K562 (cell line): Measurements from ENCODE around the gene CERS1. TPM values are rescaled to one million over a fixed set of nuclear protein-coding genes. Genes with fewer than 3 reads are reported as not detected.

ENCODE experiments used
- ARID3A ChIP-seq: IDR thresholded peaks from 2 replicates; pipeline ENCODE4 v1.6.1; 2012; ENCODE audit warnings: low read depth, low read length, improper control_type of control experiment, borderline replicate concordance
- E2F6 ChIP-seq, 2 experiments: IDR thresholded peaks; 2 replicates each; pipeline ENCODE4 v1.6.1; 2011; ENCODE audit warnings: borderline replicate concordance in 1 of 2, control low read depth in 1 of 2, low read depth in 1 of 2, low read length in 1 of 2, mild to moderate bottlenecking in 1 of 2, mixed read lengths in 1 of 2, moderate library complexity in 1 of 2; ENCODE audit not compliant: insufficient read depth in 1 of 2, insufficient read length in 1 of 2, poor library complexity in 1 of 2, severe bottlenecking in 1 of 2; ENCODE audit errors: extremely low read depth in 1 of 2
- EGR1 ChIP-seq: fragments of 450-650 bp; conservative IDR thresholded peaks from 2 replicates; pipeline ENCODE4 v1.6.1; 2017; ENCODE audit warnings: mild to moderate bottlenecking
- KDM2B ChIP-seq: fragments of 250-450 bp; sonication (Bioruptor Pico); IDR thresholded peaks from 2 replicates; pipeline ENCODE4 v1.8.0; 2021; ENCODE audit warnings: mild to moderate bottlenecking, moderate library complexity
- NONO ChIP-seq, 2 experiments: fragments of 200-400 bp in 1 of 2; fragments of 450-650 bp in 1 of 2; formaldehyde crosslinking in 1 of 2; IDR thresholded peaks; 2 replicates each; pipeline ENCODE4 v1.6.1; 2017; ENCODE audit warnings: low read depth in 2 of 2, mild to moderate bottlenecking in 2 of 2, moderate library complexity in 2 of 2, low read length in 1 of 2
- RB1 ChIP-seq: fragments of 450-650 bp; IDR thresholded peaks from 2 replicates; pipeline ENCODE4 v1.6.1; 2017; ENCODE audit warnings: low read depth, mild to moderate bottlenecking
- SMAD4 ChIP-seq: fragments of 250-450 bp; sonication (Bioruptor Pico); conservative IDR thresholded peaks from 2 replicates; pipeline ENCODE4 v1.8.0; 2021; ENCODE audit warnings: inconsistent platforms, mild to moderate bottlenecking, moderate library complexity
- ZFX ChIP-seq: sonication (generic); formaldehyde crosslinking; IDR thresholded peaks from 2 replicates; pipeline ENCODE4 v1.8.0; 2022; ENCODE audit warnings: mild to moderate bottlenecking, missing genetic modification reagents, moderate library complexity
- ZNF121 ChIP-seq: sonication (generic); formaldehyde crosslinking; conservative IDR thresholded peaks from 2 replicates; pipeline ENCODE4 v1.8.0; 2022; ENCODE audit warnings: missing genetic modification reagents
- ZNF507 ChIP-seq: conservative IDR thresholded peaks from 2 replicates; pipeline ENCODE4 v1.6.1; 2017; ENCODE audit warnings: missing genetic modification characterization, missing compliant biosample characterization
- ZNF639 ChIP-seq, 2 experiments: fragments of 200-800 bp in 1 of 2; sonication (Bioruptor generic) in 1 of 2; sonication (generic) in 1 of 2; formaldehyde crosslinking in 1 of 2; IDR thresholded peaks in 1 of 2; conservative IDR thresholded peaks in 1 of 2; 2 replicates each; pipeline versions ENCODE4 v1.5.0 to v1.6.1; 2016 to 2020; ENCODE audit warnings: missing compliant biosample characterization in 1 of 2, missing genetic modification characterization in 1 of 2, missing genetic modification reagents in 1 of 2
- ZNF76 ChIP-seq: fragments of 250-450 bp; sonication (Bioruptor Pico); IDR thresholded peaks from 2 replicates; pipeline ENCODE4 v1.4.0; 2020; ENCODE audit warnings: mild to moderate bottlenecking, moderate library complexity, borderline replicate concordance
- polyA plus RNA-seq, 8 experiments: library from polyadenylated mRNA; depleted of rRNA in 4 of 8; stranded (reverse) in 5 of 8; unstranded in 3 of 8; fragments of >200 nt; fragmentation: Nextera tagmentation in 2 of 8; fragmentation: Illumina TruSeq in 1 of 8; extraction: Ambion mirVana in 2 of 8; extraction: Trizol in 1 of 8; gene quantifications; 2 replicates each; pipeline versions ENCODE4 v1.2.1 to v1.2.3, GENCODE V29; 2011 to 2014; ENCODE audit warnings: inconsistent platforms in 1 of 8, missing spikeins in 1 of 8
- total RNA-seq, 7 experiments: library from RNA; depleted of rRNA in 6 of 7; stranded (reverse); fragments of >200 nt in 6 of 7; fragmentation: Illumina TruSeq in 2 of 7; extraction: Trizol in 2 of 7; gene quantifications; 2 replicates each; pipeline versions ENCODE4 v1.2.1 to v1.2.3, GENCODE V29; 2011 to 2021; ENCODE audit warnings: low replicate concordance in 1 of 7
- TF ChIP-seq, protein P1 (sequence below), 3 experiments: IDR thresholded peaks in 2 of 3; conservative IDR thresholded peaks in 1 of 3; 2 replicates each; pipeline ENCODE4 v1.5.1; 2011 to 2012; ENCODE audit warnings: low read length in 3 of 3, mild to moderate bottlenecking in 3 of 3, control low read depth in 2 of 3, improper control_type of control experiment in 1 of 3, inconsistent platforms in 1 of 3, low read depth in 1 of 3, mixed read lengths in 1 of 3, moderate library complexity in 1 of 3; ENCODE audit not compliant: insufficient read depth in 2 of 3
- TF ChIP-seq, protein P2 (sequence below): sonication (generic); formaldehyde crosslinking; IDR thresholded peaks from 2 replicates; pipeline ENCODE4 v1.8.0; 2022; ENCODE audit warnings: missing genetic modification reagents, mild to moderate bottlenecking, moderate library complexity, borderline replicate concordance
- TF ChIP-seq, protein P3 (sequence below): sonication (generic); formaldehyde crosslinking; IDR thresholded peaks from 2 replicates; pipeline ENCODE4 v1.8.1; 2023; ENCODE audit warnings: mild to moderate bottlenecking, missing genetic modification reagents

CERS1 gene
- total and polyA plus RNA-seq, 9 of the 15 experiments (the other 6 are each of a cell fraction or from before 2014, with no cell fraction given) = 0.33 to 1.5 (median 0.86) TPM; not detected in 2

DNA sequence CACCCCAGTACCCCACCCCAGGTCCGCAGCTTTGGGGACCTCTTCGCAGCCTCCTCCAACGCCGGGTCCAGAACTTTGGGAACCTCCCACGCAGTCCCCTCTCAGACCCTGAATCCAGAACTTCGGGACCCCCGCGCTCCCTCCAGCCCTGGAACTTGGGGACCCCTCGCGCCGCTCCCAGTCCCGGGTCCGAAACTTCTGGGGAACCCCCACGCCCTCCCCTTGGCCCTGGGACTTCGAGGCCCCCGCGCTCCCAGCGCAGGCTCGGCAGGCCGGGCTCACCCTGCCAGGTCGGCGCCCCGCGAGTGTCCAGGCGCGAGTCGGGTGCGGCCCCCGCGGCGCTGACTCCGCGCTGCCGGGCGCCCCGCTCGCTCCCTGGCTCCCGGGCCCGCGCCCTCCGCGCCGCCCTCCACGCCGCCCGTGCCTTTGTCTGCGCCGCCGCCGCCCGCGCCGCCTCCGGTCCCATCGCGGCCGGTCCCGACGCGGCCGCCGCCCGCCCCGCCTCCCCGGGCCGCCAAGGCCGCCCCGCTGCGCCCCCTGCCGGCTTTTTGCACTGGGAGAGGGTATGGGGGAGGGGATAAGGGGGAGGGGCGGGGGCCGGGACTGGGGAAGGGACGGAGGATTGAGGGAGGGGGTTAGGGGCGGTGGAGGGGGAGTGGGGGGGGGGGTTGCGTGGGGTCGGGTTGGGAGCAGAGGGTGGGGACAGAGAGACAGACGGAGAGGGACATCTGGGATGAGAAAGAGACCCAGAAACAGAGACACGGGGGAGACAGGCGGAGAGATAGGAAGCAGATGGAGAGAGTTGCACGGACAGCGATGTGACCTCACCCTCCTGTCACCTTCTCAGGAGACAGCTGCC is 45.0 kb upstream of the CERS1 start, which contains the start of gene HOMER3 (continued):
- TF ChIP-seq ZNF639 (CRISPR knock-in tag; conservative IDR thresholded peaks at IDR 0.05 in 1 of 2, IDR thresholded peaks at IDR 0.05 in 1 of 2) (peak in 1 of 2 experiments; percentile 76; a peak in 2 of 4 replicates), EGR1 (peak; percentile 78), RB1 (peak; percentile 74; the same call in 1 of the 2 replicates), E2F6 (IDR thresholded peaks at IDR 0.05; ENCODE audit: borderline replicate concordance in 1 of 2, extremely low read depth in 1 of 2, insufficient read depth in 1 of 2, insufficient read length in 1 of 2, low read depth in 1 of 2, low read length in 1 of 2, poor library complexity in 1 of 2, severe bottlenecking in 1 of 2) (peak; percentile 48 to 77), ZNF507 (tag) (no peak), NONO (IDR thresholded peaks at IDR 0.05; ENCODE audit: low read depth in 2 of 2, low read length in 1 of 2) (peak in 1 of 2 experiments; percentile 73; a peak in 1 of 4 replicates), KDM2B (CRISPR knock-in tag) (0 out of 2 replicates have a peak, but pooled peaks have one; percentile 23), ZFX (CRISPR knock-in tag) (peak; percentile 51; the same call in 1 of the 2 replicates), ZNF76 (CRISPR knock-in tag) (no peak), ARID3A (no peak), SMAD4 (CRISPR knock-in tag) (peak; percentile 68), ZNF121 (CRISPR knock-in tag) (no peak)
- TF ChIP-seq, protein P1, sequence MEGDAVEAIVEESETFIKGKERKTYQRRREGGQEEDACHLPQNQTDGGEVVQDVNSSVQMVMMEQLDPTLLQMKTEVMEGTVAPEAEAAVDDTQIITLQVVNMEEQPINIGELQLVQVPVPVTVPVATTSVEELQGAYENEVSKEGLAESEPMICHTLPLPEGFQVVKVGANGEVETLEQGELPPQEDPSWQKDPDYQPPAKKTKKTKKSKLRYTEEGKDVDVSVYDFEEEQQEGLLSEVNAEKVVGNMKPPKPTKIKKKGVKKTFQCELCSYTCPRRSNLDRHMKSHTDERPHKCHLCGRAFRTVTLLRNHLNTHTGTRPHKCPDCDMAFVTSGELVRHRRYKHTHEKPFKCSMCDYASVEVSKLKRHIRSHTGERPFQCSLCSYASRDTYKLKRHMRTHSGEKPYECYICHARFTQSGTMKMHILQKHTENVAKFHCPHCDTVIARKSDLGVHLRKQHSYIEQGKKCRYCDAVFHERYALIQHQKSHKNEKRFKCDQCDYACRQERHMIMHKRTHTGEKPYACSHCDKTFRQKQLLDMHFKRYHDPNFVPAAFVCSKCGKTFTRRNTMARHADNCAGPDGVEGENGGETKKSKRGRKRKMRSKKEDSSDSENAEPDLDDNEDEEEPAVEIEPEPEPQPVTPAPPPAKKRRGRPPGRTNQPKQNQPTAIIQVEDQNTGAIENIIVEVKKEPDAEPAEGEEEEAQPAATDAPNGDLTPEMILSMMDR (IDR thresholded peaks at IDR 0.05 in 2 of 3, conservative IDR thresholded peaks at IDR 0.05 in 1 of 3; ENCODE audit: insufficient read depth in 2 of 3, low read depth in 1 of 3, low read length in 3 of 3) = peak in 2 of 3 experiments; percentile 34 to 63; a peak in 4 of 6 replicates
- TF ChIP-seq, protein P2, sequence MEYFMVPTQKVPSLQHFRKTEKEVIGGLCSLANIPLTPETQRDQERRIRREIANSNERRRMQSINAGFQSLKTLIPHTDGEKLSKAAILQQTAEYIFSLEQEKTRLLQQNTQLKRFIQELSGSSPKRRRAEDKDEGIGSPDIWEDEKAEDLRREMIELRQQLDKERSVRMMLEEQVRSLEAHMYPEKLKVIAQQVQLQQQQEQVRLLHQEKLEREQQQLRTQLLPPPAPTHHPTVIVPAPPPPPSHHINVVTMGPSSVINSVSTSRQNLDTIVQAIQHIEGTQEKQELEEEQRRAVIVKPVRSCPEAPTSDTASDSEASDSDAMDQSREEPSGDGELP (CRISPR knock-in tag) = no peak
- TF ChIP-seq, protein P3, sequence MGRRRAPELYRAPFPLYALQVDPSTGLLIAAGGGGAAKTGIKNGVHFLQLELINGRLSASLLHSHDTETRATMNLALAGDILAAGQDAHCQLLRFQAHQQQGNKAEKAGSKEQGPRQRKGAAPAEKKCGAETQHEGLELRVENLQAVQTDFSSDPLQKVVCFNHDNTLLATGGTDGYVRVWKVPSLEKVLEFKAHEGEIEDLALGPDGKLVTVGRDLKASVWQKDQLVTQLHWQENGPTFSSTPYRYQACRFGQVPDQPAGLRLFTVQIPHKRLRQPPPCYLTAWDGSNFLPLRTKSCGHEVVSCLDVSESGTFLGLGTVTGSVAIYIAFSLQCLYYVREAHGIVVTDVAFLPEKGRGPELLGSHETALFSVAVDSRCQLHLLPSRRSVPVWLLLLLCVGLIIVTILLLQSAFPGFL = no peak
